ENCODE data around the gene MOGAT1. TPM values are rescaled to one million over a fixed set of nuclear protein-coding genes. Genes with fewer than 3 reads are reported as not detected.

The MOGAT1 gene
- total and polyA plus RNA-seq, 2 of the 8 experiments (the other 6 are each of a cell fraction or from before 2014, with no cell fraction given) = 0.11 to 0.67 TPM

GRCh38 chr2:222652491-222653255 lies 18.8 kb upstream of the MOGAT1 start:
- ChIA-PET POLR2A (ENCODE audit: partially characterized antibody) (interaction anchor here (0.8 kb wide), 1 partner anchor 11 kb away, joined by 3 read pairs; no protein-coding TSS in a partner anchor), CTCF (ENCODE audit: partially characterized antibody) (interaction anchor here (0.6 to 1.4 kb wide), 4 partner anchors 13 to 286 kb away, joined by 3 read pairs; no protein-coding TSS in a partner anchor)
- H3K4me1 ChIP-seq (replicated peaks in 1 of 4; ENCODE audit: control insufficient read depth in 3 of 4, insufficient read depth in 4 of 4, low read length in 3 of 4) = peaks cover 0 to 3% (median under 1%) of the 10 kb centered on the region in 4 experiments; a peak in 2 of 7 replicates
- 89% methylated on average over 8 of the region's 8 CpGs; no CpG with 5 or more reads in 1 of the 2 experiments for WGBS, 2 experiments (ENCODE audit: extremely low coverage in 1 of 2, insufficient coverage in 1 of 2, insufficient read length in 1 of 2, insufficient replicate concordance in 2 of 2, low coverage in 1 of 2, low lambda C conversion rate in 2 of 2, missing lambda C conversion rate in 1 of 2)
- H3K4ac ChIP-seq (replicated peaks; ENCODE audit: insufficient read length, low read depth, low read length) = no peak overlapping the region
- no peak overlapping the region for H3K18ac ChIP-seq (ENCODE audit: extremely low read depth, low read length)
- peaks cover 5 to 80% of the 10 kb centered on the region in 2 experiments for H3K79me2 ChIP-seq (ENCODE audit: control insufficient read depth in 1 of 2, insufficient read depth in 2 of 2, low read length in 2 of 2)
- H4K8ac ChIP-seq (ENCODE audit: extremely low read depth, insufficient read depth, low read length) = no peak overlapping the region
- H3K4me3 ChIP-seq (ENCODE audit: extremely low read depth in 1 of 4, insufficient read depth in 2 of 4, low read depth in 3 of 4, low read length in 4 of 4) = no peak overlapping the region
- no peak overlapping the region for H3K14ac ChIP-seq (ENCODE audit: insufficient read length)
- H3K9ac ChIP-seq (replicated peaks in 1 of 4; ENCODE audit: extremely low read depth in 1 of 4, low read depth in 3 of 4, low read length in 3 of 4) = no peak overlapping the region
- FAIRE-seq (no peak), DNase-seq (ENCODE audit: low read depth in 1 of 2, low spot score in 2 of 2) (no peak)
- H3K36me3 ChIP-seq (ENCODE audit: control insufficient read depth in 2 of 4, insufficient read depth in 4 of 4, low read length in 3 of 4) = peaks cover 0 to 11% (median 5%) of the 10 kb centered on the region in 4 experiments; a peak in 6 of 8 replicates
- H3K27ac ChIP-seq (ENCODE audit: low read depth, low read length) = no peak overlapping the region
- H2AK5ac ChIP-seq (ENCODE audit: low read depth, low read length) = no peak overlapping the region
- H2BK120ac ChIP-seq (replicated peaks; ENCODE audit: low read depth, low read length) = no peak overlapping the region
- no peak overlapping the region for H2AFZ ChIP-seq (ENCODE audit: low read length)
- H4K20me1 ChIP-seq (replicated peaks in 1 of 2; ENCODE audit: control insufficient read depth in 1 of 2, insufficient read depth in 2 of 2, low read length in 2 of 2) = peaks cover 3 to 9% of the 10 kb centered on the region in 2 experiments
- no peak overlapping the region for H4K5ac ChIP-seq (ENCODE audit: insufficient read length, low read depth, low read length)
- no peak for TF ChIP-seq CBX8 (IDR thresholded peaks at IDR 0.05; ENCODE audit: borderline replicate concordance, low read depth, low read length)
- TF ChIP-seq CHD1 (IDR thresholded peaks at IDR 0.05; ENCODE audit: low read depth, low read length) = no peak
- TF ChIP-seq CREB1 (IDR thresholded peaks at IDR 0.05) = no peak
- TF ChIP-seq NANOG (IDR thresholded peaks at IDR 0.05; ENCODE audit: insufficient read depth, low read depth, low read length, poor library complexity, severe bottlenecking) = no peak
- TF ChIP-seq, protein P1, sequence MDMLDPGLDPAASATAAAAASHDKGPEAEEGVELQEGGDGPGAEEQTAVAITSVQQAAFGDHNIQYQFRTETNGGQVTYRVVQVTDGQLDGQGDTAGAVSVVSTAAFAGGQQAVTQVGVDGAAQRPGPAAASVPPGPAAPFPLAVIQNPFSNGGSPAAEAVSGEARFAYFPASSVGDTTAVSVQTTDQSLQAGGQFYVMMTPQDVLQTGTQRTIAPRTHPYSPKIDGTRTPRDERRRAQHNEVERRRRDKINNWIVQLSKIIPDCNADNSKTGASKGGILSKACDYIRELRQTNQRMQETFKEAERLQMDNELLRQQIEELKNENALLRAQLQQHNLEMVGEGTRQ (IDR thresholded peaks at IDR 0.05; ENCODE audit: low read length) = no peak
- TF ChIP-seq SP4 (IDR thresholded peaks at IDR 0.05; ENCODE audit: low read length) = no peak
- no peak overlapping the region for H2BK12ac ChIP-seq (ENCODE audit: low read depth, low read length)
- H2BK20ac ChIP-seq (ENCODE audit: low read length) = no peak overlapping the region
- H2BK5ac ChIP-seq (ENCODE audit: low read depth, low read length) = no peak overlapping the region
- H3K79me1 ChIP-seq (ENCODE audit: low read depth, low read length) = peaks cover 4% of the 10 kb centered on the region; the same call in 1 of the 2 replicates
- no peak overlapping the region for H4K91ac ChIP-seq (replicated peaks; ENCODE audit: insufficient read length, low read length)
- no peaks in the 10 kb centered on the region for H3K27me3 ChIP-seq (replicated peaks in 1 of 4; ENCODE audit: control insufficient read depth in 3 of 4, extremely low read depth in 1 of 4, insufficient read depth in 3 of 4, low read length in 3 of 4)
- no peak overlapping the region for H3K23ac ChIP-seq (ENCODE audit: insufficient read length)
- H2BK15ac ChIP-seq (ENCODE audit: low read length) = no peak overlapping the region
- H3K9me3 ChIP-seq (ENCODE audit: insufficient read depth in 2 of 2, low read depth in 1 of 2, low read length in 1 of 2) = no peaks in the 10 kb centered on the region
- peaks cover 4% of the 10 kb centered on the region for H3K23me2 ChIP-seq (ENCODE audit: low read depth, low read length)
- H3K4me2 ChIP-seq (ENCODE audit: insufficient read depth in 1 of 2, low read depth in 2 of 2, low read length in 2 of 2) = no peak overlapping the region
- no peak overlapping the region for H3K56ac ChIP-seq (replicated peaks; ENCODE audit: insufficient read length, low read depth, low read length)
